Lower lobe of right lung (tissue), 2 donors: ENCODE results near the gene AZU1. TPM values are rescaled to one million over a fixed set of nuclear protein-coding genes. Genes with fewer than 3 reads are reported as not detected.

Experiments
- ATAC-seq, 2 donors: fragments of 200-7000 bp; cut with Tn5 transposase; one replicate each; pipeline ENCODE4 v1.9.1; 2020 to 2022; ENCODE audit warnings: mild to moderate bottlenecking in 2 of 2, moderate library complexity in 2 of 2
- DNase-seq: peaks from one replicate; pipeline ENCODE4 v3.0.0-alpha.2; 2020
- H3K27ac ChIP-seq: fragments of 200-600 bp; one replicate; pipeline ENCODE4 v1.8.0; 2022
- H3K27me3 ChIP-seq: fragments of 200-600 bp; one replicate; pipeline ENCODE4 v1.8.0; 2022; ENCODE audit warnings: low read depth
- H3K36me3 ChIP-seq: fragments of 200-600 bp; one replicate; pipeline ENCODE4 v1.8.0; 2022; ENCODE audit warnings: mild to moderate bottlenecking
- H3K4me1 ChIP-seq: fragments of 200-600 bp; one replicate; pipeline ENCODE4 v1.8.0; 2022
- H3K4me3 ChIP-seq: fragments of 200-600 bp; one replicate; pipeline ENCODE4 v1.8.0; 2022; ENCODE audit warnings: mild to moderate bottlenecking
- H3K9me3 ChIP-seq: fragments of 200-600 bp; one replicate; pipeline ENCODE4 v1.8.0; 2022
- intact Hi-C: fragments of 100-400 bp; cut with DNase I; formaldehyde crosslinking; loops from one replicate; pipeline ENCODE4 v1.11.0; 2022
- total RNA-seq: library from RNA; stranded (reverse); fragmentation: NEBNext Ultra II Directional; extraction: Animal tissue kit (Norgen Biotek cat#: 25700); gene quantifications from one replicate; pipeline ENCODE4 v1.2.1, GENCODE V29; 2021
- TF ChIP-seq, protein P1 (sequence below): fragments of 200-600 bp; IDR thresholded peaks from one replicate; pipeline ENCODE4 v1.8.0; 2022; ENCODE audit warnings: antibody characterized with exemption, mild to moderate bottlenecking
- donor health status: DM: no; HTN: yes; CAD: no; lungs with severe emphysema.

The AZU1 gene
- total RNA-seq, 1 donor from 2014 or later: 1.7 TPM

- TF ChIP-seq, protein P1, sequence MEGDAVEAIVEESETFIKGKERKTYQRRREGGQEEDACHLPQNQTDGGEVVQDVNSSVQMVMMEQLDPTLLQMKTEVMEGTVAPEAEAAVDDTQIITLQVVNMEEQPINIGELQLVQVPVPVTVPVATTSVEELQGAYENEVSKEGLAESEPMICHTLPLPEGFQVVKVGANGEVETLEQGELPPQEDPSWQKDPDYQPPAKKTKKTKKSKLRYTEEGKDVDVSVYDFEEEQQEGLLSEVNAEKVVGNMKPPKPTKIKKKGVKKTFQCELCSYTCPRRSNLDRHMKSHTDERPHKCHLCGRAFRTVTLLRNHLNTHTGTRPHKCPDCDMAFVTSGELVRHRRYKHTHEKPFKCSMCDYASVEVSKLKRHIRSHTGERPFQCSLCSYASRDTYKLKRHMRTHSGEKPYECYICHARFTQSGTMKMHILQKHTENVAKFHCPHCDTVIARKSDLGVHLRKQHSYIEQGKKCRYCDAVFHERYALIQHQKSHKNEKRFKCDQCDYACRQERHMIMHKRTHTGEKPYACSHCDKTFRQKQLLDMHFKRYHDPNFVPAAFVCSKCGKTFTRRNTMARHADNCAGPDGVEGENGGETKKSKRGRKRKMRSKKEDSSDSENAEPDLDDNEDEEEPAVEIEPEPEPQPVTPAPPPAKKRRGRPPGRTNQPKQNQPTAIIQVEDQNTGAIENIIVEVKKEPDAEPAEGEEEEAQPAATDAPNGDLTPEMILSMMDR: no peak
- ATAC-seq: peak in 1 of 2 donors; percentile 5
- DNase-seq: no peak
Measured at GRCh38 chr19:813219-814151, 14.2 kb upstream of the AZU1 start.

DNA sequence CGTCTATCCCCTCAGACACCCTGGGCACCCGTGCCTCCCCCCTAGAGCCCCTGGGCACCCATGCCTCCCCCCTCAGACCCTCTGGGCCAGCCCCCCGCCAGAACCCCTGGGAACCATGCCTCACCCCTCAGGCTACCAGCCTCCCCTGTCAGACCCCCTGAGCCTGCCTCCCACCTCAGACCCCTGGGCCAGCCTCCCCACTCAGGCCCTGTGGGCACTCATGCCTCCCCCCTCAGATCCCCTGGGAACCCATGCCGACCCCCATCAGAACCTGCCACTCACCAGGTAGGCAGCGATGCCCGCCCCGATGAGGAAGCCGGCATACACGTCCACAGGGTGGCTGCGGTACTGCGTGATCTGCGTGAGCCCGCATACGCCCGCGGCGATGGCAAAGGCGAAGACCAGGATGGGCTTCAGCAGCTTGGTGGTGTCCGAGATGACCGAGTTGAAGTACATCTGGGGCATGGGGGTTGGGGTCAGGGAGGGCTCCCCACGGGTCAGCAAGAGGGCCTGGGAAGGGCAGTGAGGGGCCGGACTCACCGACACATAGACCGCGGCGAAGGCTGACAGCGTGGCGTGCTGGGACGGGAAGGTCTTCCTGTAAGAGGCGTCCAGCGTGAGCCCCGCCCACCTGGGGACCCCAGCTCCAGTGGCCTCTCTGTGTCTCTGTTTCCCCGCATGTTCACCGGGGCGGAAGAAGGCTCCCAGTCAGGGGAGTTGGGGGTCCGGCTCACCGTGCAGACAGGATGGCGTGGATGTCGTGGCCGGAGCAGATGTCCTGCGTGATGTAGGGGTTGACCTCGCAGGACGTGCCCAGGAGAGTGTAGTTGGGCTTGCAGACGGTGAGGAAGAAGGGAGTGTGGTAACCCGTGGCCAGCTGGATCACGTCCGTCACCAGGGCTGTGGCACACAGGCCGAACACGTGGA lies 13.2 kb upstream of the AZU1 start:
- no peaks in the 10 kb centered on the region for H3K27me3 ChIP-seq
- no peaks in the 10 kb centered on the region for H3K9me3 ChIP-seq
- H3K4me3 ChIP-seq: no peak overlapping the region
- ATAC-seq (peak; percentile 4 to 20), DNase-seq (no peak)
- intact Hi-C loops: no loop called here
- H3K36me3 ChIP-seq: peaks cover 36% of the 10 kb centered on the region
- no peaks in the 10 kb centered on the region for H3K4me1 ChIP-seq
- H3K27ac ChIP-seq: no peak overlapping the region
- TF ChIP-seq, protein P1: no peak

More at GRCh38 chr19:813219-814151, 14.2 kb upstream of the AZU1 start:
- H3K27ac ChIP-seq: no peak overlapping the region
- H3K9me3 ChIP-seq: no peaks in the 10 kb centered on the region
- H3K27me3 ChIP-seq: no peaks in the 10 kb centered on the region
- intact Hi-C loops: no loop called here
- H3K36me3 ChIP-seq: peaks cover 46% of the 10 kb centered on the region
- H3K4me1 ChIP-seq: no peaks in the 10 kb centered on the region
- no peak overlapping the region for H3K4me3 ChIP-seq

DNA sequence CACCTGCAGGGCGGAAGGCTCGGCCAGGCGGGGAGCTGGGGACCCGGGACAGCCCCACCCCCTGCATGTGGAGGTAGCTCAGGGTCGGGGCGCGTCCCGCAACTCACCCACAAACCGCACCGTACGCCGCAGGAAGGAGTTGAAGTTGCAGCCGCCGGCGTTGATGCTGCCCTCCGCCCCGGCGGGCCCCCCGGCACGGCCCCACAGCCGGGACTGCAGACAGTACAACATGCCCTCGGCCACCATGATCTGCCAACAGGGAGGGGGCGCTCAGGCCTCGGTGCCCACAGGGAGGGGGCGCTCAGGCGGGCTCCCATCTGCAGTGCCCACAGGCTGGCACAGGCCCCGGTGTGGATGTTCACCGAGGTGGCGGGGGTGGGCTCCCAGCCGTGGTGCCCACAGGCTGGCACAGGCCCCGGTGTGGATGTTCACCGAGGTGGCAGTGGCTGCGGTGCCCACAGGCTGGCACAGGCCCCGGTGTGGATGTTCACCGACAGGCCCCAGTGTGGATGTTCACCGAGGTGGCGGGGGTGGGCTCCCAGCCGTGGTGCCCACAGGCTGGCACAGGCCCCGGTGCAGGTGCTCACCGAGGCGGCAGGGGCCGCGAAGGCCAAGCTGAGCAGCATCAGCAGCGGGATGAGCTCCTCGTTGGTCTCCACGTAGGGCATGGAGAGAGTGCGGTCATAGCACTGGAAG lies 12.4 kb upstream of the AZU1 start:
- peak; percentile 6 to 19 for ATAC-seq

GRCh38 chr19:815775-816499 lies 11.7 kb upstream of the AZU1 start:
- H3K9me3 ChIP-seq: no peaks in the 10 kb centered on the region

More for the DNA sequence above, 12.4 kb upstream of the AZU1 start:
- TF ChIP-seq, protein P1: no peak
- DNase-seq: no peak
- Histone ChIP-seq H3K27me3 (no peaks in the 10 kb centered on the region), H3K36me3 (peaks cover 28% of the 10 kb centered on the region), H3K27ac (no peak overlapping the region), H3K9me3 (no peaks in the 10 kb centered on the region), H3K4me3 (no peak overlapping the region), H3K4me1 (no peaks in the 10 kb centered on the region)
- intact Hi-C loops: no loop called here

More at GRCh38 chr19:815775-816499, 11.7 kb upstream of the AZU1 start:
- intact Hi-C loops: no loop called here
- Histone ChIP-seq H3K36me3 (peaks cover 21% of the 10 kb centered on the region), H3K27me3 (no peaks in the 10 kb centered on the region), H3K27ac (no peak overlapping the region), H3K4me1 (no peaks in the 10 kb centered on the region), H3K4me3 (no peak overlapping the region)
- DNase-seq: no peak
- TF ChIP-seq, protein P1: no peak
- no peak for ATAC-seq
